ENCODE data around the gene TBC1D17.
A peak's percentile ranks its signal among the peaks of the same experiment; 100 is the strongest.

Gene TBC1D17

GRCh38 chr19:49861541-49862378 lies 15.7 kb upstream of the TBC1D17 start:
- no peak for DNase-seq (ENCODE audit: low read depth)

DNA sequence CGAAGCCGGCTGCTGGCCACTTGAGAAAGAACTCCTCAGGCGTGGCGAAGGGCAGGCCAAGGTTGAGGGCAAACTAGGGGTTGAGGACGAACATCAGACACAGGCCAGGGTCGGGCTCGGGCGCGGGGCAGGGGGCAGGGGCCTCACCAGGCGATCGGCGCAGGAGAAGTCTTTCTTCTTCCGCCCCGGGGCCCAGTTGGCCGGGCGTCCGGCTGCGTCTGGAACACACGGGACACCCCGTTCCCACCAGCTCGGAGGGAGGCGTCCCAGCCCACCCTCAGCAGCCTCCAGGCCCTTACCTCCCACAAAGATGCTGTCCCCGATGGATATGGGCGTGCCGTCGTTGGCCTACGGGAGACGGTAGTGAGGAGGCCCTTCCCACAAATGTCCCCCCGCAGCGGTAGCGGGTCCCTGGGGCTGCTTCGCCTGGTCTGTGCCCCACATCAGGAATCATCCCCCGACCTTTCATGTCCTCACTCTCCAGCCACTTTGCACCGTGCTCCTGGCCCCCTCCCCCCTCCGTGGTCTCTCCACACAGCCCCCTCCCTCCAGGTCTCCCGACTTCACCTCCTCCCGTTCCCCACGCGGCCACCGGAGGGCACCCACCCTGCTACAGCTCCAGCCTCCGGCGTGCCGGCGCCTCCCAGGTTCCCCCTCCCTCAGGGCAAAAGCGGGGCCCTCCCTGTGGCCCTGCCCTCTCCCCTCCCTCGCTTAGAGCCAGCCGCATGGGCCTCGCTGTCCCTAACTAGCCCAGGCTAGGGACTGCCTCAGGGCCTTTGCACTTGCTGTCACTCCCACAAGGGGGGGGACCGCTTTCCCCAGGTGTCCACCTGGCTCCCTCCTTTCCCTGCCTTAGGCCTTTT lies 14.9 kb upstream of the TBC1D17 start:
- DNase-seq (ENCODE audit: low read depth), result no peak

- DNase-seq (ENCODE audit: low read depth), result no peak
Measured at GRCh38 chr19:49863254-49863934, 14.1 kb upstream of the TBC1D17 start.

GRCh38 chr19:49863935-49864320 lies 13.6 kb upstream of the TBC1D17 start:
- no peak for DNase-seq (ENCODE audit: low read depth)

DNA sequence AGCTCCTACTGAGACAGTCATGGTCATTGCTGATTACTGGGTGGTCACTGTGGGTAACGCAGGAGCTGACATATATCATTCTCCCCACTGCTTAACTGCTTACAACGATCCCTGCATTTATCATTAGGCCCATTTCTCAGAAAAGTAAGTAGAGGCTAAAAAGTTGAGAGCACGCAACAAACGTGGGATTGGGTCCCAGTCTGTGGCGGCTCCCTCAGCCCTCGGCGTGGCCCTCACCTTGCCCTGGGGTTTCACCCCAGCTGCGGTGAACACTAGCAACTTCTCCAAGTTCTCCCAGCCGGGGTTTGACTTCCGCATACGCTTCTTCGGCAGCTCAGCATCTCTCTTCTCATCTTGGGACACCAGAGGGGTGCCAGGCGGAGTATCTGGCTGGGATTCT lies 12.6 kb upstream of the TBC1D17 start:
- no peak for DNase-seq (ENCODE audit: low read depth)

GRCh38 chr19:49866933-49867782 lies 10.3 kb upstream of the TBC1D17 start, which contains the start of gene PNKP:
PNKP (minus strand) TSS chr19:49867576; CDS start chr19:49867204, 372 bp downstream.
- DNase-seq (ENCODE audit: low read depth), result peak; percentile 82

DNA sequence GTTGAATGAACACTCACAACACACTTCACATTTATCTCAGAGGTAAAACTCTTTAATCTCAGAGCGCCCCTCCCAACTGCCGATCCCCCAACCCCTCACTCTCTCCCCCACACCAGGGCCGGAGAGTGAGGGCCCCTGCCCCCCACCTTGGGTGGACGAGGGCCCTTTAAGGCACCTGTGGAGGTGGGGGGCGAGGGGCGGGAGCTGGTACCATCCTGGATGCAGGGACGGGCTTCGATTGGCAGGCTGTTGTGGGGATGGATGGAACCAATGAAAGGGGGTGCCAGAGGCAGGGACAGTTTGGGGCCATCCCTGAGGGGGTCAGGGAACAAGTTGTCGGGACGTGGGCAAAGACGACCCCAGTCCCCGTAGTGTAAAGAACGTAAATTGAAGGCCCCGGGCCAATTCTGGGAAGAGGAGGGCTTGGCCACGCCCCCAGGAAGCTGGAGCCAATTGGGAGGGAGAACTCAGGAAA lies 8.5 kb upstream of the TBC1D17 start:
- no peak for DNase-seq (ENCODE audit: low read depth)

- DNase-seq (ENCODE audit: low read depth), result peak; percentile 76
Measured at GRCh38 chr19:49869484-49870308, 7.8 kb upstream of the TBC1D17 start.

DNA sequence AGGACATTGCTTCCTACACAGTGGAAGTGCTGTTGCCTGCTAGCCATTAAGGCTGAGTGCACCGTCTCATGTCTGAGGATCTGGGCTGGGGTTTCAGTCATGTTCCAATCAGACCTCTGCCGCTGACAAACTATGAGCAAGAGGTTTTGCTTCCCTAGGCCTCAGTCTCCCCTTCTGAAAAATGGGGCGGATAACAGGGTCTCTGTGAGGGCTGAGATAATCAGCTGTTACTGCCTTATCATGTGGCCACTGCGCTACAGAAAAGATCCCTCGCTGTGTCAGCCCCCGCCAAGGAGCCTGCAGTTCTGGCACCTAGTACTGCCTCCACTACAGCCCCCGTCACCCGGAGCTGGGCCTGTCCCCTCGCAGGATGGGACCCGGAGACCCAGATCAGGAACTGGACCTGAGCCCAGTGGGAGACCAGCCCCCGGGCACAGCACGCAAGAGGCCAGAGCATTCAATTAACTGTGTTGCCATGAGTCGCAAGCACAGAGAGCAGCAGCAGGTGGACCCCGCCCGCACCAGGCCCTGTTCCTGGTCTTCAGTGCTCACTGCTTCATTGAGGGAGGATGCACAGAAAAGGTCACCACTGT lies 7.1 kb upstream of the TBC1D17 start:
- DNase-seq (ENCODE audit: low read depth), result no peak

DNA sequence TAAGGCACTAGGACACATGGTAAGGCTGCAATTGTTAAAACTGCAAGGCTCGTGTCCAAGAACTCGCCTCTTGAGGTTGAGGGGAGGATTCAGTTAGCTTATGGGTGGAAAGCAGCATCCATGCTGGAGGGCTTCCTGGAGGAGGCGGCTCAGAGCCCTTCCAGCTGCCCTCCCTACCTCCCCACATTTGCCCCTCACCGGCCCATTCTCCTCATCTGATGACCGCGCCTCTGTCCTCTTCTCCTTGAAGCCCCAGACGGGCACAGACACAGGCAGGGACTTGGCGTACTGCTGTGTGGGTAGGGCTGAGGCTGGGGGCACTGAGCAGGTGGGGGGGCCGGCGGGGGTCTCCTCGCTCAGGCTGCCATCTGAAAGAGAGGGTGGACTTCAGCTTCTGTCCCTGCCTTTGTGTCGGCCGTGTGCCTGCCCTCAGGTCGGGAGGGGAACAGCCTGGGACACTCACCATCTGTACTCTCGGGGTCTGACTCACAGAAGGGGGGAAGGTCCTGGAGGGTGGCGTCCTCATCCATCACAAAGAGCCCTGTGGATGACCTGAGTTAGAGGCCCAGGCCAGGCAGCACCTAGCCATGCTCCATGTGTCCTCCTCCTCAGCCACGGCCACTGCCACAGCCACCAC lies 6.0 kb upstream of the TBC1D17 start:
- no peak for DNase-seq (ENCODE audit: low read depth)

GRCh38 chr19:49872245-49873128 lies 5.0 kb upstream of the TBC1D17 start:
- DNase-seq (ENCODE audit: low read depth), result no peak

DNA sequence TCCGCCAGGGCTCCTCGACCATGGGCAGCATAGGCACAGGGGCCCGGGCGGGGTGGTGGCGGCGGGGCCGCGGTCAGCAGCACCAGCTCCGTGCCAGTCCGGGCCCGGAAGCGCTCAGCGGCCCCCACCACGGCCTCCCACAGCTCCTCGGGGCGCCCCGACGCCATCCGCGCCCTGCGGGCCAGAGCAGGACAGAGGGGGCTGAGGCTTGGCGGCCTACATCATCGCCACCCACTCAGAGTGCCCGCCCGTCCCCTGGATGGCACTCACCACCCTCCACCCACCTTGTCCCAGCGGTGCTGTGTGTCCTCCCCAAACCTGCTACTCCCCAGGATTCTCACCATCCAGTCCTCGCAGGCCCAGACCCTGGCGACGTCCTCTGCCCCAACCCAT lies 4.4 kb upstream of the TBC1D17 start:
- DNase-seq (ENCODE audit: low read depth), result no peak

DNA sequence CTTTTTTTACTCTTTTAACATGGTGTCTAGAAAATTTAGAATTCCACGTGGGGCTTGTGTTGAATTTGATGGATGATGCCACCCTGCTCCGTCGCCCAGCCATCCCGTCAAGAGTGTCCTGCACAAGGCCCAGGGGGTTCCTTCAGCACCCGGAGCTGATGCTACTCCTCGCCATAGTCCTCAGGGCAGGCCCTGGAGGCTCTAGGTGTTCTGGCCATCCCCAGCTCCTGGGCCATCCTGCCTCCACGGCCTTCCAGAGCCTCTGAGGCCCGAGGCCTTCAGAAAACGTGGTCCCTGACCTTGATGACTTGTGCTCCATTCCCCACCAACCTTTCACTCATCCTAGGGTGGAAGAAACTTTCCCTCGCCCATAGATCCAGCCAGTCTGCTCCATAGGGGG lies 3.7 kb upstream of the TBC1D17 start:
- DNase-seq (ENCODE audit: low read depth), result no peak

- no peak for DNase-seq (ENCODE audit: low read depth)
Measured at GRCh38 chr19:49874503-49875157, 2.9 kb upstream of the TBC1D17 start.

DNA sequence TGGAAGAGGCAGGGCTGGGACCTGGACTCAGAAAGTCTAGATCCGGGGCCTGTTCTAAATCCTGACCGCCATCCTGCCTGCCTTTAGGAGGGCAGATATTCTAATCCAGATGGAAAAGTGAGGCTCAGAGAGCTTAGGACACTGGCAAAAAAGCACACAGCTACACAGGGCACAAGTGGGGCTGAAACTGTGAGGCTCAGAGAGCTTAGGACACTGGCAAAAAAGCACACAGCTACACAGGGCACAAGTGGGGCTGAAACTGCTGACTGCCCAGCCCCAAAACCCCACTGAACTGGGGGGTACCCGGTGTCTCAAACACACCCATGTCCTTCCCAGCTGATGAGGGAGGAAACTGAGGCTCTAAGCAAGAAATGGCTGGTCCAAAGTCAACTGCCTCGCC lies 2.3 kb upstream of the TBC1D17 start:
- no peak for DNase-seq (ENCODE audit: low read depth)

DNA sequence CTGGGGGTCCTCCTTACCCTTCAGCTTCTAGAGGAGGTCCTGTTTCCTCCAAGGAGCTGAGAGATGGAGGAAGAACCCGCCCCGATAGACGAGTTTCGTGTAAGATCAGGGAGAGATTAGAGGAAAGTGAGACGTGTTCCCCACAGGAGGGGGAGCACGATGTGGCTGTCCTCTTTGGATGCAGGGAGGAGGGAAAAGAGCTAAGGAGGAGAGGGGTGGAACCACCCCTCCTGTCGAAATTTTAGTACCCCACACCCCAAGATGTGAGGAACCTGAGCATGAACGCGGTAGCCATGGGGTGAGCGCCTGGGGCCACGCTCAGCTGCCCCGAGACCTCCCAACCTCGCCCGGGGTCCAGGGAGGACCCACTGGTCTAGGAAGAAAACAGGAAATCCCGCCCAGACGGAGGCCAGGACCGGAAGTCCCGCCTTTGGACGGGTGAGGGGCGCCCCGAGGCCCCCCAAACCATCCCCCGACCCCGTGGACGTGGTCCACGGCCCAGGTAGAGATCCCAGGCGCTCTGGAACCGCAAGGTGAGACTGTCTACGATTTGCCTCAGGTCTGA lies 1.6 kb upstream of the TBC1D17 start:
- DNase-seq (ENCODE audit: low read depth), result peak; percentile 44

DNA sequence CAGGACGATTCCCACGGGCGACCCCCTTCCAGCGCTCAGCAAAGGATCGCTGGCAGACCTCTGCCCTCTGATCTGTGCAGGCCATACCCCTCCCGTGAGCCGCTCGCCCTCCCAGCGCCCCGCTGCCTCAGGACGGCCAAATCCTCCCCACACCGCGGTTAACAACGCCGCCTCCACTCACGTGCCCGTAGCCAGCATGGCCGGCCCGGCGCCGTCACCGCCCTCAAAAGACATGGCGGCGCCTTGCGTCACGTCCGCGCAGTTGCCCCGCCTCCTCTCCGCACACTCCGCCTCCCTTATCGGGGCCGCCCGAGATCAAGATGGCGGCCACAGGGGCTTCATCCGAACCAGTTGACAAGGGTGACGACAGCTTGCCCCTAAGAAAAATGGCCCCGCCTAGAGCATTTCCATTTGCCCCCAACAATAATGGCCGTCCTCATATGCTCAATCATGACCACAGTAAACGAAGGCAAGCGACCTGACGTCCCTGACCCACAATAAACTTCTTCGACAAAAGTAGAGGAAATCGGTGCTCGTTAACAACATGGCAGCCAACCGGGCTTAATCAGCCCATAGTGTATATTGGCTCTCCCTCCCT lies 981 bp upstream of the TBC1D17 start:
- DNase-seq (ENCODE audit: low read depth), result peak; percentile 94

Measured in stimulated activated CD8-positive, alpha-beta memory T cell treated with anti-CD3 and anti-CD28 coated beads, Interleukin-12 subunit alpha, Interleukin-12 subunit beta, amount 100 ng/mL, for 4 hours (primary cell).